Activated CD8-positive, alpha-beta T cell treated with anti-CD3 and anti-CD28 coated beads, Interleukin-2, amount 10 ng/mL, durations not matched to agents 7 days and 5 days (primary cell): ENCODE measurements around the gene FICD. TPM values are rescaled to one million over a fixed set of nuclear protein-coding genes. Genes with fewer than 3 reads are reported as not detected.

Experiments used
- ATAC-seq: fragments of 150-1000 bp; cut with Tn5 transposase; one replicate; pipeline ENCODE4 v1.10.0; 2021; ENCODE audit warnings: moderate library complexity
- CTCF ChIA-PET: fragments of 350-600 bp; sonication (Branson Sonifier 250); formaldehyde crosslinking; loops from one replicate; lab custom pipeline; 2021; ENCODE audit warnings: antibody characterized with exemption; lab: Charles Lee
- POLR2A ChIA-PET: fragments of 350-600 bp; sonication (Branson Sonifier 250); formaldehyde crosslinking; loops from one replicate; lab custom pipeline; 2021; ENCODE audit warnings: antibody characterized with exemption; lab: Charles Lee
- DNase-seq: peaks from one replicate; pipeline ENCODE4 v3.0.0-alpha.2; 2020
- H3K27ac Mint-ChIP-seq: one replicate; pipeline ENCODE4 v1.8.0; 2021; ENCODE audit warnings: mild to moderate bottlenecking, mixed read lengths
- H3K27me3 Mint-ChIP-seq: one replicate; pipeline ENCODE4 v1.8.0; 2021; ENCODE audit warnings: low read depth, mixed read lengths
- H3K36me3 Mint-ChIP-seq: one replicate; pipeline ENCODE4 v1.8.0; 2021; ENCODE audit warnings: low read depth, mixed read lengths
- H3K4me1 Mint-ChIP-seq: one replicate; pipeline ENCODE4 v1.8.0; 2021; ENCODE audit warnings: low read depth, mixed read lengths
- H3K4me3 Mint-ChIP-seq: one replicate; pipeline ENCODE4 v1.8.0; 2021; ENCODE audit warnings: mild to moderate bottlenecking, mixed read lengths
- H3K9me3 Mint-ChIP-seq: one replicate; pipeline ENCODE4 v1.8.0; 2022; ENCODE audit warnings: mixed read lengths; ENCODE audit not compliant: insufficient read depth
- total RNA-seq, 2 experiments: library from RNA; stranded (reverse); gene quantifications; one replicate each; pipeline ENCODE4 v1.2.3, GENCODE V29; 2021

The FICD gene
- total RNA-seq, 2 experiments from 2014 or later = 4.6 to 5.2 TPM

- no peaks in the 10 kb centered on the region for H3K9me3 Mint-ChIP-seq
- DNase-seq = no peak
- H3K27me3 Mint-ChIP-seq = no peaks in the 10 kb centered on the region
- ChIA-PET CTCF (interaction anchor here (1.2 to 2.0 kb wide), 2 partner anchors 12 to 99 kb away, joined by 3 to 7 read pairs; no protein-coding TSS in a partner anchor), POLR2A (no interaction called here)
- no peak overlapping the region for H3K27ac Mint-ChIP-seq
- ATAC-seq = no peak
- H3K36me3 Mint-ChIP-seq = peaks cover 53% of the 10 kb centered on the region
- peaks cover 13% of the 10 kb centered on the region for H3K4me1 Mint-ChIP-seq
- no peak overlapping the region for H3K4me3 Mint-ChIP-seq
These were observed 3.8 kb downstream of the FICD start for GRCh38 chr12:108518716-108519496.

GRCh38 chr12:108519558-108519957 lies 4.5 kb downstream of the FICD start:
- Mint-ChIP-seq H3K27me3 (no peaks in the 10 kb centered on the region), H3K27ac (no peak overlapping the region), H3K36me3 (peaks cover 58% of the 10 kb centered on the region), H3K4me3 (no peak overlapping the region), H3K9me3 (no peaks in the 10 kb centered on the region), H3K4me1 (peaks cover 12% of the 10 kb centered on the region)
- DNase-seq = no peak
- ChIA-PET CTCF (interaction anchor here (1.2 kb wide), 1 partner anchor 11 kb away, joined by 3 read pairs; no protein-coding TSS in a partner anchor), POLR2A (no interaction called here)
- ATAC-seq = no peak

GRCh38 chr12:108523365-108523764 lies 8.3 kb downstream of the FICD start:
- H3K9me3 Mint-ChIP-seq = no peaks in the 10 kb centered on the region
- ATAC-seq (no peak), DNase-seq (no peak)
- no peak overlapping the region for H3K4me3 Mint-ChIP-seq
- H3K4me1 Mint-ChIP-seq = peaks cover 16% of the 10 kb centered on the region
- ChIA-PET POLR2A (no interaction called here), CTCF (interaction anchor here (2.0 kb wide), 1 partner anchor 11 kb away, joined by 6 read pairs; no protein-coding TSS in a partner anchor)
- H3K36me3 Mint-ChIP-seq = peaks cover 80% of the 10 kb centered on the region
- H3K27me3 Mint-ChIP-seq = no peaks in the 10 kb centered on the region
- H3K27ac Mint-ChIP-seq = no peak overlapping the region

- peaks cover 78% of the 10 kb centered on the region for H3K36me3 Mint-ChIP-seq
- no peak for DNase-seq
- peaks cover 16% of the 10 kb centered on the region for H3K4me1 Mint-ChIP-seq
- ATAC-seq = no peak
- ChIA-PET CTCF (interaction anchor here (2.7 kb wide), 1 partner anchor 13 kb away, joined by 13 read pairs; no protein-coding TSS in a partner anchor), POLR2A (no interaction called here)
- H3K4me3 Mint-ChIP-seq = no peak overlapping the region
- no peak overlapping the region for H3K27ac Mint-ChIP-seq
- no peaks in the 10 kb centered on the region for H3K9me3 Mint-ChIP-seq
- H3K27me3 Mint-ChIP-seq = no peaks in the 10 kb centered on the region
These were observed 10.6 kb downstream of the FICD start for GRCh38 chr12:108525681-108526080.

- Mint-ChIP-seq H3K4me3 (no peak overlapping the region), H3K36me3 (peaks cover 76% of the 10 kb centered on the region), H3K4me1 (peaks cover 16% of the 10 kb centered on the region), H3K27ac (peak overlapping the region; percentile 32), H3K27me3 (no peaks in the 10 kb centered on the region), H3K9me3 (no peaks in the 10 kb centered on the region)
- DNase-seq = no peak
- POLR2A ChIA-PET = no interaction called here
- CTCF ChIA-PET = interaction anchor here (2.7 kb wide), 1 partner anchor 14 kb away, joined by 13 read pairs; no protein-coding TSS in a partner anchor
- peak; percentile 21 for ATAC-seq
These were observed 11.5 kb downstream of the FICD start for GRCh38 chr12:108526482-108527165.

- Mint-ChIP-seq H3K36me3 (peaks cover 71% of the 10 kb centered on the region), H3K4me3 (no peak overlapping the region), H3K27ac (peak overlapping the region; percentile 32), H3K9me3 (no peaks in the 10 kb centered on the region), H3K27me3 (no peaks in the 10 kb centered on the region), H3K4me1 (peaks cover 16% of the 10 kb centered on the region)
- no peak for DNase-seq
- ChIA-PET CTCF (interaction anchor here (2.7 kb wide), 1 partner anchor 15 kb away, joined by 13 read pairs; no protein-coding TSS in a partner anchor), POLR2A (no interaction called here)
- ATAC-seq = no peak
These were observed 12.1 kb downstream of the FICD start for GRCh38 chr12:108527166-108527496.

DNA sequence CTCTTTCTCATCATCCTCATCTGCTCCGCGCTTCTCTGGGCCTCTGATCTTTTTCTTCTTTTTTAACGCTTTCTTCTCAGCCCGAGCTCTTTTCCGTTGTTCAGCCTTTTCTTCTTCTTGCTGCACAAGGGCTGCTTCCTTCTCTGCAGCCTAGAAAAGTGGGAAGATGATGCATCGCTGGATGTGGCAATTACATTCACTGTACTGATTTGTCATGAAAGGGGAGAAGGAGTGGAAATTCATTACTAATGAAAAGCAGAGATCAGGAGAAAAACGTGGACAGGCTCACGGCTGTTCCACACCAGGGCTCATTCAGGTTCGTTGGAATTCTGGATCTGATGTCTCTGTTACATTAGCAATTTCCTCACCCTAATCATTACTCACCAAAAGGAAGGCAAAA lies 15.1 kb downstream of the FICD start:
- ATAC-seq (no peak), DNase-seq (no peak)
- H3K4me3 Mint-ChIP-seq = no peak overlapping the region
- H3K27ac Mint-ChIP-seq = no peak overlapping the region
- CTCF ChIA-PET = interaction anchor here (0.7 kb wide), 1 partner anchor 12 kb away, joined by 3 read pairs; no protein-coding TSS in a partner anchor
- H3K9me3 Mint-ChIP-seq = no peaks in the 10 kb centered on the region
- H3K27me3 Mint-ChIP-seq = no peaks in the 10 kb centered on the region
- POLR2A ChIA-PET = no interaction called here
- peaks cover 61% of the 10 kb centered on the region for H3K36me3 Mint-ChIP-seq
- H3K4me1 Mint-ChIP-seq = peaks cover 16% of the 10 kb centered on the region

DNA sequence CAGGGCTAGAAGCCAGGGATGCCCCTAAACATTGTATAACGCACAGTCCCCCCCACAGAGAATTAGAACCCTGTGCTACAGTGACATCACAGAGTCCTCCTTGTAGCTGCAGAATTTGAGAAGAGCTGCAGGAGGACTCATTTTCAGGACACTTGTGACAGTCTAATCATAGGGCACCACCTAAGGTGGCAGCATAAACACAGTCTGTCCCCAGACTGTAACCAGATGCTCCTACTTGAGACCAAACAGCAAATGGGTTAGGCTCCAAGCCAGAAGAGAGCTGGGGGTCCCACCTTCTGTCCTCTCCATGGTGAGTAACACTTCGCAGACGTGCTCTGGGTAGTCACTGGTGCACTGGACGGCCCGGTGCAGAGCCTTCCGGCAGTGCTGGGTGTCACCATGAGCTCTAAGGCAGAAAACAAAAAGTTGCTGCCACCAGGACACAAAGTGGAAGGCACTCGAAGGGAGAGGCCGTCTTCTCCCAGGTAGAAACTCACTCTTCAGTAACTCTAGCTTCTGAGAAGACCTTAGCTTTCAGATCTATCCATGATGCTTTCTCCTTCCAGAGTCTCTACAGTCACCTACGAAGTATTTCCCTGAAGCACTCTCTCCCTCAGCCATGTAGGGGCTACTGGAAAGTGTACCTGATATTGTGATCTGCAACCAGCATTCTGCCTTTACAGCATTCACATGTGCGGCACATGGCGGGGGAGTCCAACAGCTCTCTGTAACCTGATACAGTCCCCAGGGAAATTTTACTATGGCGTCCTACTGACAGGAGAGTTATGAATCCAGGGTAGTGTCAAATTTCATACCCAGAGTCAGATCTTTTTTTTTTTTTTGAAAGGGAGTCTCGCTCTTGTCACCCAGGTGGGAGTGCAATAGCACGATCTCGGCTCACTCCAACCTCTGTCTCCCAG lies 17.1 kb downstream of the FICD start:
- DNase-seq (no peak), ATAC-seq (no peak)
- Mint-ChIP-seq H3K4me3 (no peak overlapping the region), H3K9me3 (no peaks in the 10 kb centered on the region), H3K36me3 (peaks cover 56% of the 10 kb centered on the region), H3K4me1 (peaks cover 8% of the 10 kb centered on the region), H3K27me3 (no peaks in the 10 kb centered on the region), H3K27ac (no peak overlapping the region)
- ChIA-PET CTCF (interaction anchor here (1.7 kb wide), 1 partner anchor 17 kb away, joined by 4 read pairs; no protein-coding TSS in a partner anchor), POLR2A (no interaction called here)

DNA sequence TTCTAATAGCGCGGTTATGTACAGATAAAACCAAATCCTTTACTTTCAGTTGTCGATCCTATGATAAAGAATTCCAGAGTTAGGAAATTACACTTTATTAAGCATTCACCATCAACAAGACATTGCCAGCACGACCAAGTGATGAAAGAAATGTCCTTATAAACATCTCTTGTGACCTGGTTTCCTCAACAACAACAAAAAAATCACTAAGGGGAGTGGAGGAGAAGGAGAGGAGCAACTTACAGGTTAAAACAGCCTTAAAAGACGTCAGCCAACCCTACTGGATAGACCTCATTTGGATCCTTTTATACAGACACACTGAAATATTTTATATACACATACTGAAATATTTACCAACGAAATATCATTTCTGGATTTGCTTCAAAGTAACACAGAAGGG lies 23.1 kb downstream of the FICD start:
- Mint-ChIP-seq H3K9me3 (no peaks in the 10 kb centered on the region), H3K4me1 (peaks cover 2% of the 10 kb centered on the region), H3K27me3 (no peaks in the 10 kb centered on the region), H3K36me3 (peaks cover 45% of the 10 kb centered on the region), H3K27ac (no peak overlapping the region), H3K4me3 (no peak overlapping the region)
- CTCF ChIA-PET = interaction anchor here (1.6 to 2.8 kb wide), 2 partner anchors 26 to 80 kb away, joined by 5 to 11 read pairs; no protein-coding TSS in a partner anchor
- POLR2A ChIA-PET = no interaction called here
- ATAC-seq = no peak
- DNase-seq = no peak

- peaks cover 2% of the 10 kb centered on the region for H3K4me1 Mint-ChIP-seq
- no peaks in the 10 kb centered on the region for H3K27me3 Mint-ChIP-seq
- peaks cover 48% of the 10 kb centered on the region for H3K36me3 Mint-ChIP-seq
- ATAC-seq = no peak
- POLR2A ChIA-PET = no interaction called here
- no peak for DNase-seq
- CTCF ChIA-PET = no interaction called here
- H3K27ac Mint-ChIP-seq = no peak overlapping the region
- H3K9me3 Mint-ChIP-seq = no peaks in the 10 kb centered on the region
- no peak overlapping the region for H3K4me3 Mint-ChIP-seq
These were observed 23.6 kb downstream of the FICD start for GRCh38 chr12:108538616-108539195.

- DNase-seq (no peak), ATAC-seq (no peak)
- no peaks in the 10 kb centered on the region for H3K9me3 Mint-ChIP-seq
- no peak overlapping the region for H3K4me3 Mint-ChIP-seq
- no peak overlapping the region for H3K27ac Mint-ChIP-seq
- peaks cover 50% of the 10 kb centered on the region for H3K36me3 Mint-ChIP-seq
- POLR2A ChIA-PET = no interaction called here
- peaks cover 2% of the 10 kb centered on the region for H3K4me1 Mint-ChIP-seq
- H3K27me3 Mint-ChIP-seq = no peaks in the 10 kb centered on the region
- CTCF ChIA-PET = interaction anchor here (0.6 kb wide), 1 partner anchor 12 kb away, joined by 3 read pairs; no protein-coding TSS in a partner anchor
These were observed 27.2 kb downstream of the FICD start for GRCh38 chr12:108542320-108542719.
